OCI-LY7 (cell line): ENCODE measurements around the gene CD226. TPM values are rescaled to one million over a fixed set of nuclear protein-coding genes. Genes with fewer than 3 reads are reported as not detected.

ENCODE experiments used
- BruUV-seq: library from RNA; stranded (reverse); fragments of 400-500 nt; replicated peaks from 2 replicates; lab custom pipeline; 2021; lab: Mats Ljungman, UMichigan
- CTCF ChIA-PET: fragments of 300-600 bp; sonication (Branson Sonifier 250); formaldehyde crosslinking; loops from one replicate; lab custom pipeline; 2022; ENCODE audit warnings: antibody characterized with exemption; ENCODE audit not compliant: unreplicated experiment; lab: Charles Lee
- POLR2A ChIA-PET: fragments of 300-600 bp; sonication (Branson Sonifier 250); formaldehyde crosslinking; loops from one replicate; lab custom pipeline; 2022; ENCODE audit warnings: antibody characterized with exemption; lab: Charles Lee
- DNase-seq: peaks from one replicate; pipeline ENCODE4 v3.0.0-alpha.2; 2015; ENCODE audit warnings: low spot score
- H2AFZ ChIP-seq: fragments of 200-600 bp; sonication (generic), shearing (Covaris generic); 2 replicates; pipeline ENCODE4 v1.6.1; 2014; ENCODE audit warnings: mild to moderate bottlenecking, antibody characterized with exemption, low read length, moderate library complexity
- H3K27ac ChIP-seq: fragments of 200-600 bp; sonication (generic); 2 replicates; pipeline ENCODE4 v1.5.1; 2014; ENCODE audit warnings: mixed run types, low read depth, mild to moderate bottlenecking, moderate library complexity, low read length, inconsistent platforms; ENCODE audit not compliant: poor library complexity, severe bottlenecking
- H3K36me3 ChIP-seq: fragments of 200-600 bp; sonication (generic); 2 replicates; pipeline ENCODE4 v1.6.1; 2014; ENCODE audit warnings: mild to moderate bottlenecking, antibody characterized with exemption, low read length, moderate library complexity, mixed read lengths; ENCODE audit not compliant: insufficient read depth
- H3K4me1 ChIP-seq: fragments of 200-600 bp; sonication (generic); 2 replicates; pipeline ENCODE4 v1.5.1; 2014; ENCODE audit warnings: mild to moderate bottlenecking, low read length; ENCODE audit not compliant: insufficient read depth, poor library complexity, severe bottlenecking
- H3K4me2 ChIP-seq: fragments of 200-600 bp; sonication (generic); 2 replicates; pipeline ENCODE4 v1.6.1; 2014; ENCODE audit warnings: mild to moderate bottlenecking, low read length
- H3K4me3 ChIP-seq: fragments of 200-600 bp; sonication (generic); 2 replicates; pipeline ENCODE4 v1.5.1; 2014; ENCODE audit warnings: mild to moderate bottlenecking, low read depth, low read length; ENCODE audit not compliant: poor library complexity, severe bottlenecking
- H3K79me2 ChIP-seq: fragments of 200-600 bp; sonication (generic); 2 replicates; pipeline ENCODE4 v1.6.1; 2016; ENCODE audit warnings: low read depth, mild to moderate bottlenecking, low read length, moderate library complexity, mixed read lengths; ENCODE audit not compliant: insufficient read depth
- H3K9me2 ChIP-seq: fragments of 200-600 bp; sonication (generic); 2 replicates; pipeline ENCODE4 v1.6.1; 2016; ENCODE audit warnings: mild to moderate bottlenecking, low read length, mixed read lengths; ENCODE audit not compliant: insufficient read depth
- H3K9me3 ChIP-seq: fragments of 200-600 bp; sonication (generic); 2 replicates; pipeline ENCODE4 v1.6.1; 2014; ENCODE audit warnings: mild to moderate bottlenecking, mixed run types, low read length, mixed read lengths
- H4K20me1 ChIP-seq: fragments of 200-600 bp; sonication (generic); 2 replicates; pipeline ENCODE4 v1.6.1; 2014; ENCODE audit warnings: mild to moderate bottlenecking, antibody characterized with exemption, low read length, moderate library complexity, mixed read lengths; ENCODE audit not compliant: insufficient read depth
- EZH2phosphoT487 ChIP-seq: fragments of 200-600 bp; sonication (generic); IDR thresholded peaks from 2 replicates; pipeline ENCODE4 v1.6.1; 2018; ENCODE audit warnings: low read depth, borderline replicate concordance, mild to moderate bottlenecking, mixed run types, antibody characterized with exemption, low read length, moderate library complexity, mixed read lengths
- intact Hi-C: fragments of 100-400 bp; cut with micrococcal nuclease; formaldehyde crosslinking; loops from one replicate; pipeline ENCODE4 v1.10.0; 2022; ENCODE audit not compliant: unreplicated experiment
- total RNA-seq, 2 experiments: library from RNA; depleted of rRNA in 1 of 2; stranded (reverse); fragments of >200 nt in 1 of 2; shearing (Covaris generic) in 1 of 2; gene quantifications; 2 replicates each; pipeline ENCODE4 v1.2.3, GENCODE V29; 2014 to 2022
- TF ChIP-seq, protein P1 (sequence below): fragments of 200-600 bp; sonication (generic); conservative IDR thresholded peaks from 2 replicates; pipeline ENCODE4 v1.5.1; 2014; ENCODE audit warnings: mild to moderate bottlenecking, antibody characterized with exemption, low read length, moderate library complexity, mixed read lengths

Gene CD226
- total RNA-seq, 2 experiments from 2014 or later, result 0.25 TPM; not detected in 1

- ChIA-PET POLR2A (no interaction called here), CTCF (no interaction called here)
- no TSS peak for BruUV-seq
- H3K4me2 ChIP-seq, result no peak overlapping the region
- no peaks in the 10 kb centered on the region for H4K20me1 ChIP-seq
- H2AFZ ChIP-seq, result no peak overlapping the region
- no peaks in the 10 kb centered on the region for H3K36me3 ChIP-seq
- H3K4me1 ChIP-seq, result no peaks in the 10 kb centered on the region
- no peak for DNase-seq
- H3K27ac ChIP-seq, result no peak overlapping the region
- no peaks in the 10 kb centered on the region for H3K9me2 ChIP-seq
- no peaks in the 10 kb centered on the region for H3K9me3 ChIP-seq
- no peak overlapping the region for H3K4me3 ChIP-seq
- intact Hi-C loops, result no loop called here
- TF ChIP-seq EZH2phosphoT487, result no peak
- TF ChIP-seq, protein P1, sequence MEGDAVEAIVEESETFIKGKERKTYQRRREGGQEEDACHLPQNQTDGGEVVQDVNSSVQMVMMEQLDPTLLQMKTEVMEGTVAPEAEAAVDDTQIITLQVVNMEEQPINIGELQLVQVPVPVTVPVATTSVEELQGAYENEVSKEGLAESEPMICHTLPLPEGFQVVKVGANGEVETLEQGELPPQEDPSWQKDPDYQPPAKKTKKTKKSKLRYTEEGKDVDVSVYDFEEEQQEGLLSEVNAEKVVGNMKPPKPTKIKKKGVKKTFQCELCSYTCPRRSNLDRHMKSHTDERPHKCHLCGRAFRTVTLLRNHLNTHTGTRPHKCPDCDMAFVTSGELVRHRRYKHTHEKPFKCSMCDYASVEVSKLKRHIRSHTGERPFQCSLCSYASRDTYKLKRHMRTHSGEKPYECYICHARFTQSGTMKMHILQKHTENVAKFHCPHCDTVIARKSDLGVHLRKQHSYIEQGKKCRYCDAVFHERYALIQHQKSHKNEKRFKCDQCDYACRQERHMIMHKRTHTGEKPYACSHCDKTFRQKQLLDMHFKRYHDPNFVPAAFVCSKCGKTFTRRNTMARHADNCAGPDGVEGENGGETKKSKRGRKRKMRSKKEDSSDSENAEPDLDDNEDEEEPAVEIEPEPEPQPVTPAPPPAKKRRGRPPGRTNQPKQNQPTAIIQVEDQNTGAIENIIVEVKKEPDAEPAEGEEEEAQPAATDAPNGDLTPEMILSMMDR, result no peak
- no peaks in the 10 kb centered on the region for H3K79me2 ChIP-seq
Measured at GRCh38 chr18:69808399-69808798, 139.3 kb downstream of the CD226 start.

DNA sequence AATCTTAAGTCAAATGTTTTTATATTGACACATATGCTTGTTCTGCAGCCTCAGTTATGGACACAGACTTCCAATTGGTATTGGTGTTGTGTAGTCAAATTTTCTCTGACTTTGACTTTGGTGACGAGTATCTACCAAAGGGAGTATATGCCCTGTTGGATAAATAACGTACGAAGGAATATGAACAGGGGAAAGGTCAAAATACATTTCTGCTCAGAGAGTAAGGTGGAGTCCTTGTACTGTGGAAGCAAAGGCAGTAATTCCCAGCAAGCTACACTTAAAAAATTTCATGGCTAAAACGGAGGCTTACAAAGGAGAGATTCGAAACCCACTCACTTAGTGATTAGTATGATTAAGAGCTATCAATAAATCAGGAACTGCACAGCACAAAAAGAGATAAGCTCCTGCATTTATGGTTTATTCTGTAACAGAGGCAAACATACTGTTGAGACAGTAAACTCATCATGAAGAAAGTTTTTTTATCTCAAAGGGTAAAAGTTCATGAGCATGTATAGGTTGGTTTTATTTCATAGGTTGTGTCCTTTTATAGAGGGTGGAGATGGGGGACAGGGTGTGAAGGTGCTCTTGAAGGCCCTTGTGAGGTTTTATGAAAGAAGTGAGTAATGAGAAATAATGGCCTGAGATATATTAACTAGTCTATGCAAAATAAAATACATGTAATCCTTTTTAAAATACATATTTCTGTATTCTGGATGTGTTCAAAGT is 142.7 kb downstream of the CD226 start:
- CTCF ChIA-PET, result no interaction called here
- Histone ChIP-seq H4K20me1 (no peaks in the 10 kb centered on the region), H3K4me3 (no peak overlapping the region), H3K27ac (no peak overlapping the region), H3K4me2 (no peak overlapping the region), H3K79me2 (no peaks in the 10 kb centered on the region), H2AFZ (no peak overlapping the region), H3K4me1 (no peaks in the 10 kb centered on the region), H3K9me3 (no peaks in the 10 kb centered on the region), H3K36me3 (no peaks in the 10 kb centered on the region), H3K9me2 (no peaks in the 10 kb centered on the region)
- DNase-seq, result no peak
- no TSS peak for BruUV-seq
- TF ChIP-seq, protein P1, result no peak
- no peak for TF ChIP-seq EZH2phosphoT487
- intact Hi-C loops, result no loop called here
- POLR2A ChIA-PET, result no interaction called here
